A549 (cell line): ENCODE results near the gene ACOT7. TPM values are rescaled to one million over a fixed set of nuclear protein-coding genes. Genes with fewer than 3 reads are reported as not detected.

ENCODE experiments used
- ATAC-seq, 2 experiments: fragments of 200-7000 bp in 1 of 2; fragments of >200 bp in 1 of 2; cut with Nextera tagmentation in 1 of 2; cut with Tn5 transposase in 1 of 2; 3 replicates each; pipeline versions ENCODE4 v1.8.0 to v1.9.1; 2018 to 2020; ENCODE audit warnings: mild to moderate bottlenecking in 1 of 2, moderate library complexity in 1 of 2
- CTCF ChIA-PET: fragments of 300-600 bp; sonication (Branson Sonifier 250); formaldehyde crosslinking; extraction: SDS; loops from one replicate; lab custom pipeline; 2021; ENCODE audit warnings: antibody characterized with exemption, inconsistent platforms; lab: Yijun Ruan, JAX
- POLR2A ChIA-PET: fragments of 350-600 bp; formaldehyde crosslinking; extraction: SDS; loops from one replicate; lab custom pipeline; 2021; ENCODE audit warnings: antibody characterized with exemption, inconsistent platforms; lab: Yijun Ruan, JAX
- DNase-seq, 2 experiments: peaks; one replicate each; pipeline versions ENCODE4 v3.0.0 to v3.0.0-alpha.2; 2011 to 2016; ENCODE audit warnings: low read depth in 1 of 2, low spot score in 1 of 2
- FAIRE-seq: peaks from 2 replicates; lab custom pipeline; 2011; peaks lifted over from hg19 to GRCh38; lab: Jason Lieb, UNC
- H3K27ac ChIP-seq, 2 experiments: fragments of >200 bp; sonication (Bioruptor Twin); formaldehyde crosslinking; 3 replicates each; pipeline ENCODE4 v1.5.1; 2016 to 2017
- H3K4me1 ChIP-seq: fragments of >200 bp; sonication (Bioruptor Twin); formaldehyde crosslinking; 3 replicates; pipeline ENCODE4 v1.6.1; 2016
- H3K4me2 ChIP-seq: fragments of >200 bp; sonication (Bioruptor Twin); formaldehyde crosslinking; 3 replicates; pipeline ENCODE4 v1.6.1; 2016
- H3K4me3 ChIP-seq: fragments of >200 bp; sonication (Bioruptor Twin); formaldehyde crosslinking; 3 replicates; pipeline ENCODE4 v1.5.1; 2016
- H3K9me3 ChIP-seq: fragments of >200 bp; sonication (Bioruptor Twin); formaldehyde crosslinking; 3 replicates; pipeline ENCODE4 v1.6.1; 2016
- ATOH8 ChIP-seq: fragments of 250-450 bp; sonication (Bioruptor Pico); IDR thresholded peaks from 2 replicates; pipeline ENCODE4 v1.5.0; 2020; ENCODE audit warnings: low read depth, mild to moderate bottlenecking, moderate library complexity
- ELK1 ChIP-seq: fragments of 150-350 bp; IDR thresholded peaks from 2 replicates; pipeline ENCODE4 v1.6.1; 2014; ENCODE audit warnings: low read depth, mild to moderate bottlenecking, low read length
- HES2 ChIP-seq: fragments of >200 bp; sonication (Bioruptor Twin); formaldehyde crosslinking; IDR thresholded peaks from 2 replicates; pipeline ENCODE4 v1.6.1; 2016
- HEYL ChIP-seq: fragments of 250-450 bp; sonication (Bioruptor Pico); IDR thresholded peaks from 2 replicates; pipeline ENCODE4 v1.8.0; 2021; ENCODE audit warnings: mild to moderate bottlenecking, moderate library complexity
- HOXA7 ChIP-seq: fragments of 250-450 bp; sonication (Bioruptor Pico); IDR thresholded peaks from 2 replicates; pipeline ENCODE4 v1.5.0; 2020; ENCODE audit warnings: mild to moderate bottlenecking, moderate library complexity
- HOXB5 ChIP-seq: fragments of 250-450 bp; sonication (Bioruptor Pico); IDR thresholded peaks from 2 replicates; pipeline ENCODE4 v1.5.0; 2020; ENCODE audit warnings: mild to moderate bottlenecking, moderate library complexity
- KDM5A ChIP-seq: fragments of 200-600 bp; sonication (generic); IDR thresholded peaks from 2 replicates; pipeline ENCODE4 v1.6.1; 2016; ENCODE audit warnings: antibody characterized with exemption, mild to moderate bottlenecking
- MAFK ChIP-seq: fragments of 450-650 bp; IDR thresholded peaks from 2 replicates; pipeline ENCODE4 v1.6.1; 2014; ENCODE audit not compliant: partially characterized antibody
- NFE2L2 ChIP-seq: fragments of 150-350 bp; conservative IDR thresholded peaks from 2 replicates; pipeline ENCODE4 v1.6.1; 2014; ENCODE audit warnings: low read length
- PBX3 ChIP-seq: IDR thresholded peaks from 2 replicates; pipeline ENCODE4 v1.6.1; 2012
- PHF8 ChIP-seq: fragments of 200-600 bp; sonication (generic); IDR thresholded peaks from 2 replicates; pipeline ENCODE4 v1.6.1; 2016; ENCODE audit warnings: low read depth, mild to moderate bottlenecking, antibody characterized with exemption, moderate library complexity, borderline replicate concordance
- POLR2A ChIP-seq: IDR thresholded peaks from 2 replicates; pipeline ENCODE4 v1.6.1; 2012; ENCODE audit warnings: mild to moderate bottlenecking, low read length
- RCOR1 ChIP-seq: fragments of 150-350 bp; IDR thresholded peaks from 2 replicates; pipeline ENCODE4 v1.6.1; 2014; ENCODE audit warnings: antibody characterized with exemption, low read length, low read depth
- RFX5 ChIP-seq: fragments of 450-650 bp; IDR thresholded peaks from 2 replicates; pipeline ENCODE4 v1.7.1; 2014; ENCODE audit warnings: antibody characterized with exemption, mild to moderate bottlenecking, moderate library complexity
- RNF2 ChIP-seq: fragments of 200-600 bp; sonication (generic); IDR thresholded peaks from 2 replicates; pipeline ENCODE4 v1.6.1; 2016; ENCODE audit warnings: low read depth, mild to moderate bottlenecking, antibody characterized with exemption, moderate library complexity, borderline replicate concordance
- SMC3 ChIP-seq: fragments of >200 bp; sonication (Bioruptor Twin); formaldehyde crosslinking; IDR thresholded peaks from 3 replicates; pipeline ENCODE4 v1.6.1; 2018; ENCODE audit warnings: inconsistent platforms
- USF2 ChIP-seq: fragments of 450-650 bp; IDR thresholded peaks from 2 replicates; pipeline ENCODE4 v1.6.1; 2014; ENCODE audit warnings: antibody characterized with exemption
- ZC3H11A ChIP-seq: fragments of 450-650 bp; IDR thresholded peaks from 2 replicates; pipeline ENCODE4 v1.6.1; 2014; ENCODE audit warnings: antibody characterized with exemption, mild to moderate bottlenecking
- ZNF302 ChIP-seq: fragments of 250-450 bp; sonication (Bioruptor Pico); IDR thresholded peaks from 2 replicates; pipeline ENCODE4 v1.9.0; 2021; ENCODE audit warnings: inconsistent platforms, mild to moderate bottlenecking, moderate library complexity
- WGBS: methylation state at CpG from one replicate; pipeline ENCODE4 v1.1.6; 2017; ENCODE audit errors: missing lambda C conversion rate; 5-methylcytosine and 5-hydroxymethylcytosine counted together
- polyA plus RNA-seq, 4 experiments: library from polyadenylated mRNA; depleted of rRNA in 3 of 4; stranded (reverse); fragments of >200 nt; fragmentation: RNase III in 1 of 4; extraction: RNeasy Plus Mini Kit Qiagen cat#74134 plus additional on column Dnase treatment in 1 of 4; gene quantifications; 2 replicates in 3 of 4; 3 replicates in 1 of 4; pipeline ENCODE4 v1.2.3, GENCODE V29; 2011 to 2017
- TF ChIP-seq, protein P1 (sequence below): fragments of >200 bp; sonication (Bioruptor Twin); formaldehyde crosslinking; IDR thresholded peaks from 3 replicates; pipeline ENCODE4 v1.5.1; 2016
- TF ChIP-seq, protein P2 (sequence below): fragments of 200-600 bp; sonication (generic); IDR thresholded peaks from 2 replicates; pipeline ENCODE4 v1.6.1; 2016; ENCODE audit warnings: antibody characterized with exemption, mild to moderate bottlenecking, moderate library complexity

ACOT7 gene
- polyA plus RNA-seq, 2 of the 4 experiments (the other 2 are of a cell fraction), result 48.0 to 49.6 TPM

DNA sequence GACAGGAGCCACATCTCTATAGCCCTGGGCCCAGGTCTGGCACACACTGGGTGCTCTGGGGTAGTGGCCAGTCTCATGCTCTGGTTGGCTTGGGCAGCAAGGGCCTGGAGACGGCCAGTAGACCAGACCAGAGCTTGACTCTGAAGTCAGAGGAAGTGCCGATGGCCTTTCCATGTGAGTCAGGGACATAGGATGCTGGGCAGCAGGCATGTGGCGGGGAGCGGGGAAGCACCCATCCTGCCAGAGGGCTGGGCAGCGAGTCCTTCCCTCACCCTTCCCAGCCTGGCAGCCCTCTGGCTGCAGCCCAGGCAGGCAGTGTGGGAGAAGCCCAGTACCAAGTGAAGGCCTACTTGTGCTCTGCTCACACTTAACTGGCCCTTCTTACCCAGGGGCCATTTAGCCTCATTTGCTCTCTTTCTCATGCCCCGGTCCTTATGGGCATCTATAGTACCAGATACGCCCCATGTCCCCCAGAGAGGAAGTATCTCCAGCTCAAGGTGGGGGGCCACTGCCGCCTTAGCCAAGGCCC, 136.0 kb downstream of the ACOT7 start:
- DNase-seq (no peak), ATAC-seq (no peak)
- CTCF ChIA-PET, result interaction anchor here (1.1 to 8.4 kb wide), 3 partner anchors 10 to 180 kb away, joined by 3 to 64 read pairs (median 7); no protein-coding TSS in a partner anchor

GRCh38 chr1:6256645-6257044, 136.9 kb downstream of the ACOT7 start:
- Histone ChIP-seq H3K4me1 (peaks cover 3% of the 10 kb centered on the region; the same call in 1 of the 3 replicates), H3K4me3 (no peak overlapping the region), H3K27ac (no peak overlapping the region), H3K4me2 (no peak overlapping the region), H3K9me3 (no peaks in the 10 kb centered on the region)
- 87% methylated on average over 13 of the region's 13 CpGs for WGBS
- no peak for FAIRE-seq
- ATAC-seq, result no peak
- ChIA-PET POLR2A (no interaction called here), CTCF (interaction anchor here (1.0 to 8.4 kb wide), 4 partner anchors 9 to 181 kb away, joined by 4 to 64 read pairs (median 6); no protein-coding TSS in a partner anchor)
- DNase-seq, result no peak
- no peak for TF ChIP-seq NFE2L2
- no peak for TF ChIP-seq HES2
- TF ChIP-seq, protein P1, sequence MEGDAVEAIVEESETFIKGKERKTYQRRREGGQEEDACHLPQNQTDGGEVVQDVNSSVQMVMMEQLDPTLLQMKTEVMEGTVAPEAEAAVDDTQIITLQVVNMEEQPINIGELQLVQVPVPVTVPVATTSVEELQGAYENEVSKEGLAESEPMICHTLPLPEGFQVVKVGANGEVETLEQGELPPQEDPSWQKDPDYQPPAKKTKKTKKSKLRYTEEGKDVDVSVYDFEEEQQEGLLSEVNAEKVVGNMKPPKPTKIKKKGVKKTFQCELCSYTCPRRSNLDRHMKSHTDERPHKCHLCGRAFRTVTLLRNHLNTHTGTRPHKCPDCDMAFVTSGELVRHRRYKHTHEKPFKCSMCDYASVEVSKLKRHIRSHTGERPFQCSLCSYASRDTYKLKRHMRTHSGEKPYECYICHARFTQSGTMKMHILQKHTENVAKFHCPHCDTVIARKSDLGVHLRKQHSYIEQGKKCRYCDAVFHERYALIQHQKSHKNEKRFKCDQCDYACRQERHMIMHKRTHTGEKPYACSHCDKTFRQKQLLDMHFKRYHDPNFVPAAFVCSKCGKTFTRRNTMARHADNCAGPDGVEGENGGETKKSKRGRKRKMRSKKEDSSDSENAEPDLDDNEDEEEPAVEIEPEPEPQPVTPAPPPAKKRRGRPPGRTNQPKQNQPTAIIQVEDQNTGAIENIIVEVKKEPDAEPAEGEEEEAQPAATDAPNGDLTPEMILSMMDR, result no peak
- TF ChIP-seq ZC3H11A, result no peak
- TF ChIP-seq RFX5, result no peak
- no peak for TF ChIP-seq MAFK
- TF ChIP-seq HOXB5 (CRISPR knock-in tag), result no peak
- TF ChIP-seq, protein P2, sequence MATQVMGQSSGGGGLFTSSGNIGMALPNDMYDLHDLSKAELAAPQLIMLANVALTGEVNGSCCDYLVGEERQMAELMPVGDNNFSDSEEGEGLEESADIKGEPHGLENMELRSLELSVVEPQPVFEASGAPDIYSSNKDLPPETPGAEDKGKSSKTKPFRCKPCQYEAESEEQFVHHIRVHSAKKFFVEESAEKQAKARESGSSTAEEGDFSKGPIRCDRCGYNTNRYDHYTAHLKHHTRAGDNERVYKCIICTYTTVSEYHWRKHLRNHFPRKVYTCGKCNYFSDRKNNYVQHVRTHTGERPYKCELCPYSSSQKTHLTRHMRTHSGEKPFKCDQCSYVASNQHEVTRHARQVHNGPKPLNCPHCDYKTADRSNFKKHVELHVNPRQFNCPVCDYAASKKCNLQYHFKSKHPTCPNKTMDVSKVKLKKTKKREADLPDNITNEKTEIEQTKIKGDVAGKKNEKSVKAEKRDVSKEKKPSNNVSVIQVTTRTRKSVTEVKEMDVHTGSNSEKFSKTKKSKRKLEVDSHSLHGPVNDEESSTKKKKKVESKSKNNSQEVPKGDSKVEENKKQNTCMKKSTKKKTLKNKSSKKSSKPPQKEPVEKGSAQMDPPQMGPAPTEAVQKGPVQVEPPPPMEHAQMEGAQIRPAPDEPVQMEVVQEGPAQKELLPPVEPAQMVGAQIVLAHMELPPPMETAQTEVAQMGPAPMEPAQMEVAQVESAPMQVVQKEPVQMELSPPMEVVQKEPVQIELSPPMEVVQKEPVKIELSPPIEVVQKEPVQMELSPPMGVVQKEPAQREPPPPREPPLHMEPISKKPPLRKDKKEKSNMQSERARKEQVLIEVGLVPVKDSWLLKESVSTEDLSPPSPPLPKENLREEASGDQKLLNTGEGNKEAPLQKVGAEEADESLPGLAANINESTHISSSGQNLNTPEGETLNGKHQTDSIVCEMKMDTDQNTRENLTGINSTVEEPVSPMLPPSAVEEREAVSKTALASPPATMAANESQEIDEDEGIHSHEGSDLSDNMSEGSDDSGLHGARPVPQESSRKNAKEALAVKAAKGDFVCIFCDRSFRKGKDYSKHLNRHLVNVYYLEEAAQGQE, result no peak
- no peak for TF ChIP-seq KDM5A
- TF ChIP-seq ATOH8 (CRISPR knock-in tag), result no peak
- TF ChIP-seq PHF8, result no peak
- no peak for TF ChIP-seq ZNF302 (CRISPR knock-in tag)
- no peak for TF ChIP-seq ELK1
- TF ChIP-seq USF2, result no peak
- no peak for TF ChIP-seq POLR2A

More for the DNA sequence above, 136.0 kb downstream of the ACOT7 start:
- no peak for FAIRE-seq
- Histone ChIP-seq H3K9me3 (no peaks in the 10 kb centered on the region), H3K4me1 (peaks cover 3% of the 10 kb centered on the region; the same call in 1 of the 3 replicates), H3K27ac (no peak overlapping the region), H3K4me3 (no peak overlapping the region)
- POLR2A ChIA-PET, result no interaction called here
- WGBS, result 95% methylated on average over 8 of the region's 8 CpGs
- no peak for TF ChIP-seq PBX3
- no peak for TF ChIP-seq HEYL (CRISPR knock-in tag)
- no peak for TF ChIP-seq HOXA7 (CRISPR knock-in tag)
- no peak for TF ChIP-seq RFX5
- no peak for TF ChIP-seq RCOR1
- no peak for TF ChIP-seq SMC3
- TF ChIP-seq KDM5A, result no peak
- no peak for TF ChIP-seq RNF2
- TF ChIP-seq, all 56 proteins: peak for 0
- H3K4me2 ChIP-seq, result no peak overlapping the region
